DMS153 treated with DMSO at 0.1 percent for 48 hours (cell line): ENCODE data around the gene TMEM33.
"Not testable (repeated sequence)": the region's sequence is repeated elsewhere in the genome, so short reads cannot be mapped to it uniquely, and the experiment has no call there.

Experiments
- DNase-seq: peaks from one replicate; lab custom pipeline; 2025; ENCODE audit not compliant: unreplicated experiment; lab: John Stamatoyannopoulos, UW

TMEM33 gene

GRCh38 chr4:41934901-41935651 lies at the start of gene TMEM33:
Gene TMEM33 (plus strand): TSS chr4:41935429. CDS start chr4:41935485, 56 bp downstream.
- peak; percentile 37 for DNase-seq

GRCh38 chr4:41885456-41885855 lies 49.8 kb upstream of the TMEM33 start:
- DNase-seq: no peak

- no peak for DNase-seq
Measured at GRCh38 chr4:41887277-41887676, 48.0 kb upstream of the TMEM33 start.

GRCh38 chr4:41887821-41888686 lies 47.2 kb upstream of the TMEM33 start:
- DNase-seq: no peak

- no peak for DNase-seq
Measured at GRCh38 chr4:41888687-41889074, 46.5 kb upstream of the TMEM33 start.

DNA sequence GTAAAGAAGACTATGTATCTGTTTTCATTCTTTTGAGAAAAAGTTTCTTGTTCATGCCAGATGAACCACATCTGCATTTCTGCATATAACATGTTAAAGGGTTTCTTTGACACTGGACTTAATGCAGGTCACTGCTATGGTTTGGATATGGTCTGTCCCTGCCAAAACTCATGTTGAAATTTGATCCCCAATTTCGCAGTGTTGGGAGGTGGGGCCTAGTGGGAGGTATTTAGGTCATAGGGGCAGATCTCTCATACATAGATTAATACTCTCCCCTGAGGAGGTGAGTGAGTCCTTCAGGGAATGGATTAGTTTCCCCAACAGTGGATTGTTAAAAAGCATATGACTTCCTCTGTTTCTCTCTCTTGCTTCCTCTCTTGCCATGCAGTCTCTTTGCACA lies 45.9 kb upstream of the TMEM33 start:
- no peak for DNase-seq

DNA sequence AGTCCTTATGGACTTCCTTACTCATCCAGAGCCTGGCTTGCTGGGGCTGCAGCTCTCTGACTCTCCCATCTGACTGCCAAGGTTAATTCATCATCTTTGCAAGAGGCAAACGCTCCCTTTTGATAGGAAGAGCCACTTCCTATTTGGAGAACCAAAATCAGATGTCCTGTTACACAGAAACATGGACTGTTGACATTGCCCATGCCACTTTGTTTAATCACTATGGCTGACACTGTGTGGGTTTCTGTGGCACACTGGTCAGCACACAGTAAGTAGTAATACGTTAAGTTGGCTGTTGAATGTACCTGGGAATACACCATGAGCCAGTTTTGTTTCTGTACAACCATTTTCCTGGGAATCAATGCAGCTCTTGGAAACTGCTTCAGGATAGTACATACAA lies 45.1 kb upstream of the TMEM33 start:
- DNase-seq: no peak

DNA sequence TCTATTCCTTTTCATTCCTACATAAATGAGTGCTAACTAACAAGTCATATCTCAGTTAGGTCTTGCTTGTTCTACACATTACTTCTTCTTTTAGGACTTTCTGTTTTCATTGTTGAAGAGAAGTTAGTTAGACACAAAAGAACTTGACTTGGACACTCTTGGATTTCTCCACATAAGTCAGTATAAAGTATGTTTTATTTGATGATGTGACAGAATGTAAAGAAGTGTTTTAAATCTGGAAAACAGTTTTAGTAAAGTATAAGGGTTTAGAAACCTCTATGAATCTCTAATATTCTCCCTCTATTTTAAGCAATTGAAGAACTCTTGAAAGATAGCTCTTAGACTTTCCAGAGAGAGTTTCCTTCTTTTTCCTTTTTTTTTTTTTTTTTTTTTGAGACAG lies 38.6 kb upstream of the TMEM33 start:
- no peak for DNase-seq

GRCh38 chr4:41897698-41898097 lies 37.5 kb upstream of the TMEM33 start:
- DNase-seq: no peak

DNA sequence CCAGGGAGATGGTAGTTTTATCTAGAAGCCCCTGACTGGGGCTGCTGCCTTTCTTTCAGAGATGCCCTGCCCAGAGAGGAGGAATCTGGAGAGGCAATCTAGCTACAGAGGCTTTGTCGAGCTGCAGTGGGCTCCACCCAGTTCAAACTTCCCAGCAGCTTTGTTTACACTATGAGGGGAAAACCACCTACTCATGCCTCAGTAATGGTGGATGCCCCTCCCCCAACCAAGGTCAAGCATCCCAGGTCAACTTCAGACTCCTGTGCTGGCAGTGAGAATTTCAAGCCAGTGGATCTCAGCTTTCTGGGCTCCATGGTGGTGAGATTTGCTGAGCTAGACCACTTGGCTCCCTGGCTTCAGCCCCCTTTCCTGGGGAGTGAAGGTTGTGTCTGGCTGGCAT lies 26.1 kb upstream of the TMEM33 start:
- not testable (repeated sequence) for DNase-seq

DNA sequence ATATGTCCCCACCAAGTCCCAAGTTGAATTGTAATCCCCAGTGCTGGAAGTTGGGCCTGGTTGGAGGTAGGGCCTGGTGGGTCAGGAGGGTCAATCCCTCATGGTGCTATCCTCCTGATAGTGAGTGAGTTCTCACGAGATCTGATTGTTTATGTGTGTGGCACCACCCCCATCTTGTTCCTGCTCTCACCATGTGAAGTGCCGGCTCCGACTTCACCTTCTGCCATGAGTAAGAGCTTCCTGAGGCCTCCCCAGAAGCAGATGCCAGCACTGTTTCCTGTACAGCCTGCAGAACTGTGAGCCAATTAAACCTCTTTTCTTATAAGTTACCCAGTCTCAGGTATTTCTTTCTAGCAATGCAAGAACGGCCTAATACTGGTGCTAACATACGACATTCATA lies 22.7 kb upstream of the TMEM33 start:
- DNase-seq: no peak

- no peak for DNase-seq
Measured at GRCh38 chr4:41913509-41913908, 21.7 kb upstream of the TMEM33 start.

DNA sequence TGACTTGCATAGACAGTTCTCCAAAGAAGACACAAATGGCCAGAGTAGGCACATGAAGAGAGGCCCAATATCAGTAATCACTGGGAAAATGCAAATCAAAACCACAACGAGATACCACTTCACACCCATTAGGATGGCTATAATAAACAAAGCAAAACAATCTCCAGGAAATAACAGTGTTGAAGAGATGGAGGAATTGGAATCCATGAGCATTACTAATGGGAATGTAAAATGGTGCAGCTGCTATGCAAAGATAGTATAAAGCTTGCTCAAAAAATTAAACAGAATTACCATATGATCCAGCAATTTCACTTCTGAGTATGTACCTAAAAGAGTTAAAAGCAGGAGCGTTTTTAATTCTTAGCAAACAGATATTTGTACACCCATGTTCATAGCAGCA lies 17.0 kb upstream of the TMEM33 start:
- no peak for DNase-seq

DNA sequence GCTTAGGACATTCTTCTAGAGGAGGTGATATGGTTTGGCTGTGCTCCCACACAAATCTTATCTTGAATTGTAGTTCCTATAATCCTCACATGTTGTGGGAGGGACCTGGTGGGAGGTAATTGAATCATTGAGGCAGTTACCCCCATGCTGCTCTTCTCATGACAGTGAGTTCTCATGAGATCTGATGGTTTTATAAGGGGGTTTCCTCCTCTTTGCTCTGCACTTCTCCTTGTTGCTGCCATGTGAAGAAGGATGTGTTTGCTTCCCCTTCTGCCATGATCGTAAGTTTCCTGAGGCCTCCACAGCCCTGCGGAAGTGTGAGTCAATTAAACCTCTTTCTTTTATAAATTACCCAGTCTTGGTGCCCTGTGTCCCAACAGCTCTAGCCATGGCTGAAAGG lies 14.8 kb upstream of the TMEM33 start:
- DNase-seq: not testable (repeated sequence)

GRCh38 chr4:41921476-41921875 lies 13.8 kb upstream of the TMEM33 start:
- no peak for DNase-seq

GRCh38 chr4:41927796-41928499 lies 7.3 kb upstream of the TMEM33 start:
- no peak for DNase-seq

DNA sequence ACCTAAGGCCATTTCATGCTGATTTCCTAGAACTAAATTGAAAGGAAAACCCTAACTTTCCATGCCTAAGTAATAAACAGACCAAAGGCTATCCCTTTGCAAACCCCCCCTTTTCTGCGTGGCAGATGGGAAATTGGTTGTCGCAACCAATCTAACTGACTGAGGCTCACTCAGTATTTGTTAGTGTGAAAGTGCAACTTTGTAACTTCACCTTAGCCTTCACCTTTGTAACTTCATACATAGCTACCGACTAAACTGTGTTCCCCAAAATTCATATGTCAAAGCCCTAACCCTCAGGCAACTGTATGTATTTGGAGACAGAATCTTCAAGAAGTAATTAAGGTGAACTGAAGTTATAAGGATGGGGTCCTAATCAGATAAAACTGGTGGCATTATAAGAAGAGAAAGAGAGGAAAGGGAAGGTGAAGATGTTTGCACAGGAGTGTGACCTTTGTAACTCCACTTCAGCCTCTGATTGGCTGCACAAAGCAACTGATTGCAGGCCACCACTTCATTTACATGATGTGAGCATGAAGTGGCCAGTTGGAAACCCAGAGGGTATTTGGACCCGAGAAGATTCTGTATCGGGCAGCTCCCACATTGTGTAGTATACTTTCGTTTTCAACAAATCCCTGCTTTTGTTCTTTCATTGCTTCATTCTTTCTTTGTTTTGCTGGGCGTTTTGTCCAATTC lies 4.9 kb upstream of the TMEM33 start:
- no peak for DNase-seq

DNA sequence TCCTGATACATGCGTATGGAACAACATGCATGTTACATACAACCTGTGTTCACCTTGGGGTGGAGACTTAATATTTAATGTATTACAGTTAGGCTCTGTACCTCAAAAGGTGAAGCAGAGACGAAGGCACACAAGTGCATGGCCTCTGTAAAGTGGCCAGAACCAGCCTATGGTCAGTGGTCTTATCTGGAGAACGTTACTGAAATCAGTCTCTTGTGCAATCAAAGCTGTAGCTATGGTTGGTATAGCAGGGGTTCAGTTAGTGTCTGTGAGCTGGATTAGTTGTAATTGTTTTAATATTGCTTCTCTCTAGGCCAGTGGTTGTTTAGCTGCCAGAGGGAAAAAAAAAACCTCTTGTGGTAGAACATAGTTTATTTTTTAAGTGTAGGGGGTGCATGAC lies 2.2 kb upstream of the TMEM33 start:
- no peak for DNase-seq

DNA sequence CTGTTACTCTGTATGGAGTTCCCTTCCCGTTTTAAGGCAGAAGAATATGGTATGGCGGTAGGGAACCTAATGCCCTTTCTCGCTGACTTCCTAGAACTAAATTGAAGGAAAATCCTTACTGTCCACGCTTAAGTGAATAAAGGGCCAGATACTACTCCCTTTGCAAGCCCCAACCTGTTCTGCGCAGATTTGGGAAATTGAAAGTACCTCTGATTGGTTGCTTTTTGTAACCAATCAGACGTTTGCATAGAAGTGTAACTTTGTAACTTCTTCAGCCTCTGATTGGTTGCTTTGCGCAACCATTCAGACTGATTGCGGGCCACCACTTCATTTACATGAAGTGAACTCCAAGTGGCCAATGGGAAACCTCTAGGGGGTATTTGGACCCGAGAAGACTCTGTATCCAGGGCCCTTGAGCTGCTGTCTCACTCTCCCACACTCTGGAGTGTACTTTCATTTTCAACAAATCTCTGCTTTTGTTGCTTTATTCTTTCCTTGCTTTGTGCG lies 1.2 kb upstream of the TMEM33 start:
- DNase-seq: no peak

DNA sequence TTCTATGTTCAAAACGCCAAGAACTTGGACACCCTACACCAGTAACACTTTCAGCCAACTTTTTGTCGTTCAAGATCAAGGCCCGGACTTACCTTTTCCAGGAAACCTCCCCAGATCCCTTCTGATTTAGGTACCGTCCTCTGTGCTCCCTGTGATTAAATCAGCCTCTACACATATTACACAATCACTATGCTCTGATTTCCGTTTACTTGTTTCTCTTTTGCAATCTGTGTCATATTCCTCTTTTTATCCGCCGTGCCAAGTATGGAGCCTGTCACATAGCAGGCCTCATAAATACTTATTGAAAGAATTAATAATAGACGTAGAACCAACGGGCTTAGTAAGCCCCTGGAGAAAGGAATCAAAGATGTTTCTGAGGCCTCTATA lies 722 bp upstream of the TMEM33 start:
- DNase-seq: no peak

- no peak for DNase-seq
Measured at GRCh38 chr4:41935652-41936021, 408 bp downstream of the TMEM33 start.
